ENCODE measurements around the gene SYT8. TPM values are rescaled to one million over a fixed set of nuclear protein-coding genes. Genes with fewer than 3 reads are reported as not detected.
"Not testable (repeated sequence)": the region's sequence is repeated elsewhere in the genome, so short reads cannot be mapped to it uniquely, and the experiment has no call there.

SYT8 gene, protein sequence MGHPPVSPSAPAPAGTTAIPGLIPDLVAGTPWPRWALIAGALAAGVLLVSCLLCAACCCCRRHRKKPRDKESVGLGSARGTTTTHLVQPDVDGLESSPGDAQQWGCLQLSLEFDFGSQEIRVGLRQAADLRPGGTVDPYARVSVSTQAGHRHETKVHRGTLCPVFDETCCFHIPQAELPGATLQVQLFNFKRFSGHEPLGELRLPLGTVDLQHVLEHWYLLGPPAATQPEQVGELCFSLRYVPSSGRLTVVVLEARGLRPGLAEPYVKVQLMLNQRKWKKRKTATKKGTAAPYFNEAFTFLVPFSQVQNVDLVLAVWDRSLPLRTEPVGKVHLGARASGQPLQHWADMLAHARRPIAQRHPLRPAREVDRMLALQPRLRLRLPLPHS
- total RNA-seq, result not detected
- long read RNA-seq, result 0 reads

DNA sequence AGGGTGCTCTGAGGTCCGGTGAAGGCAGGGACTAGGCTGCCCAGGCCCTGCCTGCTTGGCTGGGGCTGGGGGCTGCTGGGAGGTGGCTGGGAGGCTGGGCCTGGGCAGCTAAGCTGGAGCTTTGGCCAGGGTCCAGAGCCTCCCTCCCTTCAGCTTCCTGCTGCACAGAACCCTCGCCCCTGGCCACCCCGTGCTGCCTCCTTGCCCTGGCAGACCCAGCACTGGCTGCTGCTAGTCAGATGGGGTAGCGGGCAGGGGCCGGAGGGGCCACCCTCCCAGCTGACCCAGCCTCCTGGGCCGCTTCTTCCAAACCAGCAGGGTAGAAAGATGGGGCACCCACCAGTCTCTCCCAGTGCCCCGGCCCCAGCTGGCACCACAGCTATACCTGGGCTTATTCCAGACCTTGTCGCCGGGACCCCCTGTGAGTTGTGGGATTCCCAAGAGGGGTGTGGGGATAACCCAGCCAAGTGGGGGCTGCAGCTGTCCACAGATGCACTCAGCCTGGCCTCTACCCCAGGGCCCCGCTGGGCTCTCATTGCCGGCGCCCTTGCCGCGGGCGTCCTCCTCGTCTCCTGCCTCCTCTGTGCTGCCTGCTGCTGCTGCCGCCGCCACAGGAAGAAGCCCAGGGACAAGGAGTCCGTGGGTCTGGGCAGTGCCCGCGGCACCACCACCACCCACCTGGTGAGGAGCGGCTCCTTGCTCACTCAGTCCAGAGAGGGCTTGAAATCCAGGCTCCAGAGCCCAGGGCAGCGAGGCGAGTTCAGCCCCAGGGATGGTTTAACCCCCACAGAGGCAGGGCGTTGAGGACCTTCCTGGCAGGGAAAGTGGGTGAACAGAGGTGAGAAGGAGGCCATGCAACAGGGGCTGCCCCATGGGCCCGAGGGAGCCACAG lies at the start of gene SYT8:
Gene SYT8, plus strand, starts transcription at position 212 of the 892 bp plus-strand sequence. Its CDS starts 116 bp downstream, at position 328.
- ATAC-seq (no peak), DNase-seq (no peak)
- intact Hi-C loops (cut with DNase I), result loop anchor here in 1 of 2 donors (5.0 kb wide), 2 partner anchors 183 to 317 kb away; no protein-coding TSS in a partner anchor

- no peak for DNase-seq
- intact Hi-C loops (cut with DNase I), result no loop called here
- peak in 1 of 2 donors; percentile 31 for ATAC-seq
These were observed 48.9 kb upstream of the SYT8 start for GRCh38 chr11:1785749-1786413.

- no peak for ATAC-seq
- intact Hi-C loops (cut with DNase I), result no loop called here
- DNase-seq, result no peak
These were observed 48.3 kb upstream of the SYT8 start for GRCh38 chr11:1786466-1786865.

DNA sequence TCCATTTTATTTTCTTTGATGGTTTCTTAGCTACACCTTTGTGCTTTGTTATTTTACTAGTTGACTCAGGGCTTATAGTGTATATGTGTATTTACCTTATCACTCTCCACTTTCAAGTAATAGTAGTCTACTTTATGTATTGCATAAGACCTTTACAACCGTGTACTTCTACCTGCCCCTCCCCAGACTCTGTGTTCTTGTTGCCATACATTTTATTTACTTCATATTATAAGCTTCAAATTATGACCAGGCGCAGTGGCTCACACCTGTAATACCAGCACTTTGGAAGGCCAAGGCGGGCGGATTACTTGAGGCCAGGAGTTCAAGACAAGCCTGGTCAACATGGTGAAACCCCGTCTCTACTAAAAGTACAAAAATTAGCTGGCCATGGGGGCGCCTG lies 42.9 kb upstream of the SYT8 start:
- no peak for ATAC-seq
- intact Hi-C loops (cut with DNase I), result no loop called here

GRCh38 chr11:1792461-1792860 lies 42.3 kb upstream of the SYT8 start:
- ATAC-seq (no peak), DNase-seq (no peak)
- intact Hi-C loops (cut with DNase I), result no loop called here

More for the DNA sequence above, 42.9 kb upstream of the SYT8 start:
- no peak for DNase-seq

DNA sequence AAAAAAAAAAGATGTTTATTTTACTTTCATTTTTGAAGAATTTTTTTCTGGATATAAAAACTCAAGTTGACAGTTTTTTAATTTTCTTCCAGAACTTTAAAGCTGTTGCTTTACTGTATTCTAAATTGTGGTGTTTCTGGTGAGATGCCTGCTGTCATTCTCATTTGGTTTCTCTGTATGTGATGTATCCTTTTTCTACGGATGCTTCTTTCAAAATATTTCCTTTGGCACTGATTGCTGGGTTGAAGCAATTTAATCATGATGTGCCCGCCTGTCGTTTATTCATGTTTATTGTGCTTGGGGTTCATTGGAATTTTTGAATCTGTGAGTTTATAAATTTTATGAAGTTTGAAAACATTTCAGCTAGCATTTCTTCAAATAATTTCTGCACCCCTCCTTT lies 41.7 kb upstream of the SYT8 start:
- intact Hi-C loops (cut with DNase I), result no loop called here
- ATAC-seq (no peak), DNase-seq (no peak)

GRCh38 chr11:1796413-1797011 lies 38.3 kb upstream of the SYT8 start:
- ATAC-seq, result no peak
- intact Hi-C loops (cut with DNase I), result no loop called here

GRCh38 chr11:1797391-1798125 lies 37.2 kb upstream of the SYT8 start:
- DNase-seq (no peak), ATAC-seq (no peak)
- intact Hi-C loops (cut with DNase I), result no loop called here

More at GRCh38 chr11:1796413-1797011, 38.3 kb upstream of the SYT8 start:
- DNase-seq, result no peak

- intact Hi-C loops (cut with DNase I), result no loop called here
- DNase-seq (no peak), ATAC-seq (no peak)
These were observed 31.5 kb upstream of the SYT8 start for GRCh38 chr11:1803246-1803645.

DNA sequence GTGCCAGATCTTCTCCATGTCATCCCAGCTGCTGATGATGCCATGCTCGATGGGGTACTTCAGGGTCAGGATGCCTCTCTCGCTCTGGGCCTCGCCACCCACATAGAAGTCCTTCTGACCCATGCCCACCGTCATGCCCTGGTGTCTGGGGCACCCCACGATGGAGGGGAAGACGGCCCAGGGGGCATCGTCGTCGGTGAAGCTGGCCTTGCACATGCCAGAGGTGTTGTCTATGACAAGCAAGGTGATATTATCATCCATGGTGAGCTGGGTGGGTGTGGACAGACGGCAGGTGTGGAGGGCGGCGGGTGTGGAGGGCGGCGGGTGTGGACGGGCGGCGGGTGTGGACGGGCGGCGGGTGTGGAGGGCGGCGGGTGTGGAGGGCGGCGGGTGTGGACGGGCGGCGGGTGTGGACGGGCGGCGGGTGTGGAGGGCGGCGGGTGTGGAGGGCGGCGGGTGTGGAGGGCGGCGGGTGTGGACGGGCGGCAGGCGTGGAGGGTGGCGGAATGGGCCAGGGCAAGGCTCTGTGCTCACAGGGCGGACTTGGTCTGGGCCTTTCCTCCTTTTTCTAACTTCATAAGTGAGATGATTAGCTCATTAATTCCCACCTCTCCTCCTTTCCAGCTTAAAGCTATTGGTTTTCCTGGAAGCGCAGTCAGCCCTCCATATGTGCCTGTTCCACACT lies 30.8 kb upstream of the SYT8 start:
- intact Hi-C loops (cut with DNase I); ATAC-seq; DNase-seq: not testable (repeated sequence)

GRCh38 chr11:1805525-1805924 lies 29.3 kb upstream of the SYT8 start:
- intact Hi-C loops (cut with DNase I), result no loop called here
- ATAC-seq (no peak), DNase-seq (no peak)

DNA sequence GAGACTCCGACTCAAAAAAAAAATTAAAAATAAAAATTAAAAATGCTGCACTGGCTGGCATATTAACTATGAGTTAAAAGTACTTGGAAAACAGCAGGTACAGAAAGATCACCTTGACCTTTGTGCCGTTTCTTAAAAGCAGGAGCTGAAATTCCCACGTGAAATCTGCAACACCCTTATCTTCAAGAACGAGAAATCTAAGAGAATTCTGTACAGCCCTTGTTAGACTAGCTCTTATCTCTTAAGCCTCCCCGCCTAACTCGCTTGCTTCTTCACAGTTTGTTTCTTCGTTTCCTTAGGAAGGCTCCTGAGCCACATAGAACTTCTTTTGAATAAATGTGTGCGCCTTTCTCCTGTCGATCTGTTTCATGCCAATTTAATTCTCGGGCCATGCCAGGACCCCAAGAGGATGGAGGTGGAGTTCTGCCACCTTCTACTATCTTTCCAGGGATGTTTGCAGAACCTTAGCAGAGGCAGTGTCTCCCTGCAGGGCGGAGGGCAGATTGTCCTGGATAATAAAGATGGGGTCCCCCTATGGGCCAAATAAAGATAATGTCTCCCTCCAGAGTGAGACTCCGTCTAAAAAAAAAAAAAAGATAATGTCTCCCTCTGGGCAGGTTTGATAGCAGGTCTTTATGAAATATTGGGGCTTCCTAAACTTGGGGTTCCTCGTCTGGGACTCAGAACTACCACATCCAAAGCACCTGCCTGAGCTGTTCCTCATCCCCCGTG lies 27.4 kb upstream of the SYT8 start:
- DNase-seq, result no peak
- no peak for ATAC-seq
- intact Hi-C loops (cut with DNase I), result no loop called here

GRCh38 chr11:1810761-1811160 lies 24.0 kb upstream of the SYT8 start:
- no peak for ATAC-seq
- intact Hi-C loops (cut with DNase I), result loop anchor here in 1 of 2 donors (5.0 kb wide), 1 partner anchor 88 kb away; no protein-coding TSS in a partner anchor
- DNase-seq, result no peak

DNA sequence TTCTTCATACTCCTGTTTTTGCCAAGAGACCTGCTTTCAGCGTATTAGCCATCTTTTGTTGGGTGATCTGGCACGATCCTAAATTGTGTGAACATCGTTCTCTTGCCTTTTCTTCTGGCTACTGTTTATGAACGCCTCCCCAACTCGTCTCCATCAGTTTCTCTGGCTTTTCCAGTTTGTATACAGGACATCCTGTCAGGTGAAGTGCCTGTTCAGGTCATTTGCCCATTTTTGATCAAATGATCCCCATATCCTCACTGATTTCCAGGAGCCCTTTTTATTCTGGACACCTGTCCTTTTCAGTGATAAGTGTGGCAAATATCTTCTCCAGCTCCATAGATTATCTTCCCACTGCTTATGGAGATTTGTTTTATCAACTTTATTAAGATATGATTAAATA lies 22.5 kb upstream of the SYT8 start:
- intact Hi-C loops (cut with DNase I), result loop anchor here in 1 of 2 donors (5.0 kb wide), 1 partner anchor 90 kb away; no protein-coding TSS in a partner anchor
- ATAC-seq (no peak), DNase-seq (no peak)

DNA sequence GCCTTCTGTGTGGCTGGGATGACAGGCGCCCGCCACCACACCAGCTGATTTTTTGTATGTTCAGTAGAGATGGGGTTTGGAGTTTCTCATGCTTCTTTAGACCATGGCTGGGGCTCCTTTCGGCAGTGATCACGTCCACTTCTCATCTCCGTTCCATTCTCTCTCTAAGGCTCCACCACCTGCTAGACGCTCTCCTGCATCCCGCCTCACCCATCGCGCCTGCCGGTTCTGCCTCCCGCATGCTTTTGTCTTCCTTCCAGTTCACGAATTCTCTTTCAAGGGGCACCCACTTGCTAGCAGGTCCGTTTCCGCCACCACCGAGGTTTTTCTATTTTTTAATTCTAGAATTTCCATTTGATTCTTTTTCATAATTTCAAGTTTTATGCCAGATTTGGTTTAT lies 22.0 kb upstream of the SYT8 start:
- DNase-seq (no peak), ATAC-seq (no peak)
- intact Hi-C loops (cut with DNase I), result loop anchor here in 1 of 2 donors (5.0 kb wide), 1 partner anchor 90 kb away; no protein-coding TSS in a partner anchor

- intact Hi-C loops (cut with DNase I), result loop anchor here in 1 of 2 donors (5.0 kb wide), 1 partner anchor 91 kb away; no protein-coding TSS in a partner anchor
- DNase-seq, result not testable (repeated sequence)
These were observed 21.4 kb upstream of the SYT8 start for GRCh38 chr11:1813356-1813755.

GRCh38 chr11:1814691-1815090 lies 20.1 kb upstream of the SYT8 start:
- no peak for ATAC-seq
- DNase-seq, result no peak
- intact Hi-C loops (cut with DNase I), result loop anchor here in 1 of 2 donors (5.0 kb wide), 1 partner anchor 92 kb away; no protein-coding TSS in a partner anchor

More at GRCh38 chr11:1813356-1813755, 21.4 kb upstream of the SYT8 start:
- ATAC-seq, result not testable (repeated sequence)
